ENCODE measurements around the gene AARS2. TPM values are rescaled to one million over a fixed set of nuclear protein-coding genes. Genes with fewer than 3 reads are reported as not detected.

AARS2 gene
- total RNA-seq, result 1 to 10 TPM; 6.5 to 7.4 TPM

GRCh38 chr6:44312901-44313788, at the start of gene AARS2:
AARS2 (minus strand) TSS chr6:44313347; CDS start chr6:44313323, 24 bp downstream.
- Histone ChIP-seq H3K4me1 (peaks cover 0 to 14% of the 10 kb centered on the region in 2 donors), H3K27me3 (no peaks in the 10 kb centered on the region), H3K36me3 (peaks cover 31% of the 10 kb centered on the region), H3K4me3 (peak within 1 kb of the TSS; percentile 87 to 98), H3K27ac (peak within 1 kb of the TSS; percentile 68 to 77), H3K9me3 (no peaks in the 10 kb centered on the region)
- peak; percentile 97 to 98 for TF ChIP-seq CTCF (IDR thresholded peaks at IDR 0.05)
- DNase-seq (ENCODE audit: low spot score), result peak; percentile 80

GRCh38 chr6:44361947-44362346, 48.8 kb upstream of the AARS2 start:
- Histone ChIP-seq H3K27ac (no peak overlapping the region), H3K9me3 (no peaks in the 10 kb centered on the region), H3K36me3 (no peaks in the 10 kb centered on the region), H3K4me3 (no peak overlapping the region), H3K27me3 (no peaks in the 10 kb centered on the region), H3K4me1 (no peaks in the 10 kb centered on the region)
- no peak for TF ChIP-seq CTCF (IDR thresholded peaks at IDR 0.05)
- no peak for DNase-seq (ENCODE audit: low spot score)

DNA sequence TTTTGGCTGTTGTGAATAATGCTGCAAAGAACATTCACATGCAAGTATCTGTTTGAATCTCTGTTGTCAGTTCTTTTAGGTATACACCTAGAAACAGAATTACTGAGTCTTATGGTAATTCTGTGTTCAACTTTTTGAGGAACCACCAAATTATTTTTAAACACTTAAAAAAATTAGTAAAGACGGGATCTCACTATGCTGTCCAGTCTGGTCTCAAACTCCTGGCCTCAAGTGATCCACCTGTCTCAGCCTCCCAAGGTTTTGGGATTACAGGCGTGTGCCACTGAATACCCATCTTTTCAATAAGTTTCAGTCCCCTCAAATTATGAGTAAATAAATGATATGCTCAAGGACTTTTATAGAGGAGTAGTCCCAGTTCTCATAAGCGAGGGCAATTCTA, 46.8 kb upstream of the AARS2 start:
- TF ChIP-seq CTCF (IDR thresholded peaks at IDR 0.05), result no peak
- no peak for DNase-seq (ENCODE audit: low spot score)
- Histone ChIP-seq H3K27ac (no peak overlapping the region), H3K27me3 (no peaks in the 10 kb centered on the region), H3K4me1 (no peaks in the 10 kb centered on the region), H3K36me3 (no peaks in the 10 kb centered on the region), H3K9me3 (no peaks in the 10 kb centered on the region), H3K4me3 (no peak overlapping the region)

DNA sequence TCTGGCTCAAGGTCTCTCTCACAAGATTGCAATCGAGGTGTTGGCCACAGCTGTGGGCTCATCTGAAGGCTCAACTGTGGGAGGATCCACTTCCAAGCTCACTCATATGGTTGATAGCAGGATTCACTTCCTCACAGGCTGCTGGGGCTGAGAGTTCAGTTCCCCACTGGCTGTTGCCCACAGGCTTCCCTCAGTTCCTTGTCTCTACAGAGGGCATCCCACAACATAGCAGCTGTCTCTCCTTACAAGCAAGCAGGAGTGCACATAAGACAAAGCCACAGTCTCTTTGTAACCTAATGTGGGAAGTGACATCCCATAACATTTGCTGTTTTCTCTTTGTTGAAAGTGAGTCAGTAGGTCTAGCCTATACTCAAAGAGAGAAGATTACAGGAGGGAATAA, 43.3 kb upstream of the AARS2 start:
- no peak for TF ChIP-seq CTCF (IDR thresholded peaks at IDR 0.05)
- DNase-seq (ENCODE audit: low spot score), result no peak

DNA sequence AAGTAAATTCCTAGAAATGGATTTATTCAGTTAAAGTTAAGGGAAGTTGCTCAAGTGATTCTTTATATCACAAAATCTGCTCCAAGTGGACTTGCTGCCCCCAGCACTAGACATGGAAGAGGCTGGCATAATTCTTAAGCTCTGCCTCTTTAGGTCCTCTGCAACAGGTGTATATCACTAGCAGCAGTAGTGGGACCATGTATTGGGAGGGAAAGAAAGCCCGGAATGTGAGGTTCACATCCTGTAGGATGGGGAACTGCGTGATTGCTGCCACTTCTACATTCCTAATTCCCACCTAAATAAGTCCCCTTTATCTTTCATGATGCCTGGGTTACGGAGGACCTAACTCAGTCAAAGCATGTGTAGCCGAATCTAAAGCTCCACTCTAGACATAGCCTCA, 42.5 kb upstream of the AARS2 start:
- TF ChIP-seq CTCF (IDR thresholded peaks at IDR 0.05), result no peak
- Histone ChIP-seq H3K27ac (no peak overlapping the region), H3K36me3 (no peaks in the 10 kb centered on the region), H3K27me3 (no peaks in the 10 kb centered on the region), H3K9me3 (no peaks in the 10 kb centered on the region), H3K4me3 (no peak overlapping the region), H3K4me1 (no peaks in the 10 kb centered on the region)
- no peak for DNase-seq (ENCODE audit: low spot score)

More for the DNA sequence above, 43.3 kb upstream of the AARS2 start:
- no peak overlapping the region for H3K27ac ChIP-seq
- no peaks in the 10 kb centered on the region for H3K27me3 ChIP-seq
- H3K9me3 ChIP-seq, result no peaks in the 10 kb centered on the region
- H3K4me3 ChIP-seq, result no peak overlapping the region
- no peaks in the 10 kb centered on the region for H3K4me1 ChIP-seq
- H3K36me3 ChIP-seq, result no peaks in the 10 kb centered on the region

Data from right atrium auricular region (tissue), 2 donors.